GM21528 (cell line): ENCODE data around the gene ELFN1.

Experiments
- ATAC-seq: cut with Tn5 transposase; IDR thresholded peaks from one replicate; pipeline ENCODE4 v1.9.1; 2021; ENCODE audit warnings: mild to moderate bottlenecking, moderate library complexity; ENCODE audit not compliant: unreplicated experiment, low FRiP score

Gene ELFN1

GRCh38 chr7:1669954-1670893, at the start of gene ELFN1:
TSS of gene ELFN1 (plus strand) at chr7:1670277. CDS start at chr7:1744597, 74,320 bp downstream.
- ATAC-seq: no peak

GRCh38 chr7:1620835-1621234, 49.2 kb upstream of the ELFN1 start:
- ATAC-seq: no peak

- ATAC-seq: no peak
Measured at GRCh38 chr7:1621718-1622117, 48.4 kb upstream of the ELFN1 start.

- ATAC-seq: no peak
Measured at GRCh38 chr7:1622441-1622840, 47.6 kb upstream of the ELFN1 start.

GRCh38 chr7:1623810-1624209, 46.3 kb upstream of the ELFN1 start:
- ATAC-seq: no peak

- no peak for ATAC-seq
Measured at GRCh38 chr7:1624999-1625927, 44.8 kb upstream of the ELFN1 start.

GRCh38 chr7:1626769-1627168, 43.3 kb upstream of the ELFN1 start:
- no peak for ATAC-seq

GRCh38 chr7:1630700-1631336, 39.3 kb upstream of the ELFN1 start:
- no peak for ATAC-seq

- no peak for ATAC-seq
Measured at GRCh38 chr7:1631678-1632077, 38.4 kb upstream of the ELFN1 start.

- ATAC-seq: no peak
Measured at GRCh38 chr7:1632506-1632905, 37.6 kb upstream of the ELFN1 start.

- no peak for ATAC-seq
Measured at GRCh38 chr7:1632916-1633785, 36.9 kb upstream of the ELFN1 start.

- no peak for ATAC-seq
Measured at GRCh38 chr7:1635401-1635800, 34.7 kb upstream of the ELFN1 start.

GRCh38 chr7:1637155-1637554, 32.9 kb upstream of the ELFN1 start:
- ATAC-seq: no peak

GRCh38 chr7:1638215-1638661, 31.8 kb upstream of the ELFN1 start:
- ATAC-seq: no peak

GRCh38 chr7:1639071-1639470, 31.0 kb upstream of the ELFN1 start:
- ATAC-seq: no peak

GRCh38 chr7:1639532-1640175, 30.4 kb upstream of the ELFN1 start:
- no peak for ATAC-seq

GRCh38 chr7:1640376-1641172, 29.5 kb upstream of the ELFN1 start:
- no peak for ATAC-seq

GRCh38 chr7:1641173-1641572, 28.9 kb upstream of the ELFN1 start:
- ATAC-seq: no peak
